HG03108 (cell line): Measurements from ENCODE around the gene NOL4L.
A peak's percentile ranks its signal among the peaks of the same experiment; 100 is the strongest.

Source experiments
- ATAC-seq: cut with Tn5 transposase; IDR thresholded peaks from one replicate; pipeline ENCODE4 v1.9.1; 2021; ENCODE audit warnings: moderate library complexity; ENCODE audit not compliant: unreplicated experiment

The NOL4L gene

GRCh38 chr20:32585011-32585585 is at the start of gene NOL4L:
TSS of gene NOL4L (minus strand) at chr20:32585333. CDS start at chr20:32584890, 443 bp downstream.
- peak; percentile 8 for ATAC-seq

GRCh38 chr20:32634041-32634805 is 49.1 kb upstream of the NOL4L start:
- no peak for ATAC-seq

- ATAC-seq: no peak
These were observed 47.6 kb upstream of the NOL4L start for GRCh38 chr20:32632461-32633354.

DNA sequence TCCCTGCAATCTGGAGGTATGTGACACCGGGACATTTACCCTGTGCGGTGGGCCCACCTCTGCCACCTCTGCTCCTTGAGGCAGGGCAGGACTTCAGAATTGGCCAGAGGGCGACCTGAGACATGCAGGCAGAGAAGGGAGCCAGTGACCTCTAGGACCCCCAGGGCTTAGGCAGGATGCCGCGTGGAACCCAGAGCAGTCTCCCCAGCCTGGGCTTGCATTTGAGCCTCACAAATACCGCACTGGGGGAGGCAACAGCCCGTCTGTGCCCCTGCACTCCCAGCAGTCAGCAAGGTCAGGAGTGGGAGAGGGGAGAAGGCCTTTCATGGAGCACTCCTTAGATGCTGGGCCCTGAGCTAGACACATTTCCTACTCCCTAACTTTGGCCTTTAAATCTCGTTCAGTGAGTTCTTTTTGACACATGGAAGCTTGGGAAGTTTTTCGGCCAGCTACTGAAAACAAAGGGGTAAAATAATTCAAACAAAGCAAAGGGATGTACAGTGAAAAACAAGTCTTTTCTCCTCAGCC is 46.9 kb upstream of the NOL4L start:
- ATAC-seq: no peak

DNA sequence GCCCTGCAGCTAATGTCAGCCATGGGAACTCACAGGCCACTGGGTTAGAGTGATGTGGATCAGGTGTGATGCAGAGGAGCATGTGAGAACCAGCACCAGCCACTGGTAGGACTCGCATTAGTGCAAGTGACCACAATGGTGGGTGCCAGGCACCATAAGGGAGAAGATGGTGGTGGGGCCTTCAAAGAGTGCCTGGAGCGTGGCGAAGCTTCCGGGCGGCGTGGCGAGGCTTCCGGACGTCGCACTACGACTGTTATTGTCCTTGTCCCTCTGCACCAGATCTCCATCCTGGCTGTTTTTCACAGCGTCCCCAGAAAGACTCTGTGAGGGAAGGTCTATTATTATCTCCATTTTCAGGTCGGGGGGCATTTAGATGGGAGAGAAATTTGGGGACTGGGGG is 44.7 kb upstream of the NOL4L start:
- ATAC-seq: no peak

GRCh38 chr20:32628960-32629530 is 43.9 kb upstream of the NOL4L start:
- no peak for ATAC-seq

DNA sequence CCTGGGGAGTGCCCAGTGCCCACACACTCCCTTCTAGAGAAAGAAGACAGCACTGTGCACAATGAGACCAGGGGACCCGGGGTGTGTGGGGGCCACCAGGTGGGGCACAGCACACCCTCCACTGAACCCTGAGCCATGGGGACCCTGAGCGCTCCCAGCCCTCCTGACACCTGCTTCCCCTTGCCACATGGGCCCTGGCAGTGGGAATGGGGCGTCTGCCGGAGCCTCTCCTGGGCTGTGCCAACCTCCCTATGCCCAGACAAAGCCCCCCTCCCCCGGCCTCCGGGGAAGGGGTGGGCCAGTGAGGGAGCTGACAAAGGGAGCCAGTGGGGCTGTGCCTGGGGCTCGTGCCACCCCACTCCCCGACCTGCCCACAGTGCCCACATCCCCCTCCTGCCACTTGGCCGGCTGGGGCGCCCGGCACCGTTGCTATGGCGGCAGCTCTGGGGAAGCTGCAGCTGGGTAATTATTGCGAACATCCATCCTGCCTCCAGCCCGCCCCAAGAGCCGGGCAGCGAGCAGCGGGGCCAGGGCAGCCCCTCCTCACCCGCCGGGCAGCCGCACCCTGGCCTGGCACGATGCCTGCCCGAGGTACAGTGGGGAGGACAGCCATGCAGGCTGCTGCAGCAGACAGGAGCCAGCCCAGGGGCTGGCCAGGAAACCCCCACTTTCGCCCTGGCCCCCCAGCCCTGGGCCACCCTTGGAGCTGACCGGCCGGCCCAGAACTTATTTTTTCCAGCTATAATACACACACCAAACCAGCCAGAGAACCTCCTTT is 41.9 kb upstream of the NOL4L start:
- peak; percentile 30 for ATAC-seq

DNA sequence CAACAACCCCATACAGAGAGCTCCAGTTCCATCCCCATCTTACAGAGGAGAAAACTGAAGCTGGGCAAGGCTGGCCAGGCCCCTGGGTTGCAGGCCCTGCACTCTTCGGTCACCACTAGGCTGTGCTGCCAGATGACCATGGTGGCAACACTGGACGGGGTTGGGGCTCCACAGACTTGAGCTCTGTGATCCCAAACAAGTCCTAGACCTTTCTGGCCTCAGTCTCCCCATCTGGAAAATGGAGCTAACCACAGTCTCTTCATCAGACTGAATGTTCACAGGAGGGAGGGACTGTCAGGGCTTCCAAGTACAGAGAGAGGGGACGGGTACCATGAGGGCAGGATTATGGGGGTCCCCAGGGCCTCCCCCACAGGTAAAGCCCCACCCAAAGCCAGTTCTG is 41.3 kb upstream of the NOL4L start:
- ATAC-seq: no peak

DNA sequence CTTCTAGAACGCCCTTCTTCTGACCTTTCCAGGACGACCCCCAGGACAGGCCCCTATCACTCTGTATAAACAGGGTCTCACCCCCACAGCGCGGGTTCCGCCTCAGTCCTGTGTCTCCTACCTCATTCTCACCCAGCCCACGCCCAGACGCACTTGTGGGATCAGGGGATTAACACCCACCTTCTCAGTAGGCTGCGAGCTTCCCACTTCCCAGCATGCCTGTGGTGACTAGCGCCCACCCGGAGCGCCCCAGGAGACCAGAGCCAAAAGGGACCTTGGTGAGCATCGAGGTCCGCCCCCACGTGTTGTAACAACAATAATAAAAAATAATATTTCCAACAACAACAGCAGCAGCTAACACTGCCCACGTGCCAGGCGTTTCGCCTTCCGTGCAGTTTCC is 40.9 kb upstream of the NOL4L start:
- no peak for ATAC-seq

- ATAC-seq: no peak
These were observed 39.7 kb upstream of the NOL4L start for GRCh38 chr20:32624687-32625345.

DNA sequence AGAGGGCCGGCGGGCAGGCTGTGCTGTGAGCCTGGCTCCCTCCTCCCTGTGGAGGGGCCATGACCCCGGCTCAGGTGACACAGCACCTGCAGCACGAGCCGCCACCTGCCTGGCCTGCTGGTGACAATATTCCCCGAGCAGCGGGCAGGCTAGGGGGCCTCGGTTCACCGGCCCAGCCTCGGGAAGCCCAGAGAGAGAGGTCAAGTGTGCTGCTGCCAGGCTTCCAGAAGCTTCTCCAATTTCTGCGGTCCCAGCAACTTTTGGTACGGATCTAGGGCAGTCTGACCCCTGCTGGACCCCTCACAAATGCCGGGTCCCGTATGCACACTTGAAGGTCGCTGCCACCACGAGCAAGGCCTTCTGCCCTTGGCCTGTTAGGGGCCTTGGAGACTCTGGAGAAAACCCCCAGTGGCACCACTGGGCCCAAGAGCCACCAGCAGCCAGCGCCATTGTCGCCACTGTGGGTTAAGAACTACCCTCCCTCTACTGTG is 38.6 kb upstream of the NOL4L start:
- ATAC-seq: no peak

GRCh38 chr20:32622585-32623468 is 37.7 kb upstream of the NOL4L start:
- no peak for ATAC-seq

- no peak for ATAC-seq
These were observed 36.9 kb upstream of the NOL4L start for GRCh38 chr20:32621891-32622584.

DNA sequence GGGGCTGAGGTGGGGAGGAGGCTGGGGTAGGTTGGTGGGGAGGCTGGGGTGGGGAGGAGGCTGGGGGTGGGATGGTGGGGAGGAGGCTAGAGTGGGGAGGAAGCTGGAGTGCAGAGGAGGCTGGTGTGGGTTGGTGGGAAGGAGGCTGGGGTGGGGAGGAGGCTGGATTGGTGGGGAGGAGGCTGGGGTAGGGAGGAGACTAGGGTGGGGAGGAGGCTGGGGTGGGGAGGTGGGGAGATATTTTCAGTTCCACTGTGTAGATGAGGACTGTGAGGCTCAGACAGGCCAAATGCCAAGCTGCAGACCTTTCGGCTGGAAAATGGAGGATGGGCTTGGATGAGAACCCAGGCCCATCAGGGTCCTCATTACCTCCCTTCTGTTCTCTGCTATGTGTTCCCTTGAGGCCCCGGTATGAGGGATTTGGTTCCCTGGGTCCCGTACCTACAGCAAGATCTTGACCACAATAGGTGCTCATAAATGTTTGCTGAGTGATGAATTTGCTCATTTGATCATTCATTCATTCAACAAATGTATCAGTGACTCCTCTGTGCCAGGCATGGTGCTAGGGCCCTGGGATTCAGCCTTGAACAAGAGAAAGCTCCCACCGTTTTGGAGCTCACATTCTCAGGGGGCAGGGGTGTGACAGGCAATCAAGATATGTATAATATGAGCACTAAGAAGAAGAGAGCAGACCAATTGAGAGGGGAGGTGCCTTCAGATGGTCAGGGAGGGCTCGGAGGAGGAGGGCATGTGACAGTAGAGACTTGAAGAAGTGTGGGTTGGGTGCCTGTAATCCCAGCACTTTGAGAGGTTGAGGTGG is 36.1 kb upstream of the NOL4L start:
- ATAC-seq: no peak

- no peak for ATAC-seq
These were observed 34.5 kb upstream of the NOL4L start for GRCh38 chr20:32619586-32619985.

- no peak for ATAC-seq
These were observed 29.6 kb upstream of the NOL4L start for GRCh38 chr20:32614772-32615171.

DNA sequence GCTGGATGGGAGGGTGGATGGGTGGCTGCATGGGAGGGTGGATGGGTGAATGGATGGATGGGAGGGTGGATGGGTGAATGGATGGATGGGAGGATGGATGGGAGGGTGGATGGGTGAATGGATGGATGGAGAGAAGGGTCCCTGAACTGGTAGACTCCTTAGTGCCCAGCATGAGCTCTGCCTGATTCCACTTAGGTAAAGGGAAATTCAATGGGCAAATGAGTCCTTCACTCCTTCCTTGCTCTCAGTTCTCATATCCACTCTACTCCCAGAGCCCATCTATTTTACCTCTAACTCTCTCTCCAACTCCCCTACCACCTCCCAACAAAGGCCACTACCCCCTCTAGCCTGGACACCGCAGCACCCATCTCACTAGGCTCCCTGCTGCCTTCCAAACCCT is 29.2 kb upstream of the NOL4L start:
- ATAC-seq: no peak
